ENCODE results near the gene ANXA8L1.
"Not testable (repeated sequence)": the region's sequence is repeated elsewhere in the genome, so short reads cannot be mapped to it uniquely, and the experiment has no call there.

ANXA8L1 gene

GRCh38 chr10:46398212-46398886 is 22.8 kb downstream of the ANXA8L1 start:
- not testable (repeated sequence) for DNase-seq

- DNase-seq, result not testable (repeated sequence)
These were observed 34.0 kb downstream of the ANXA8L1 start for GRCh38 chr10:46409556-46409955.

GRCh38 chr10:46411123-46411522 is 35.5 kb downstream of the ANXA8L1 start:
- DNase-seq, result not testable (repeated sequence)

GRCh38 chr10:46412665-46413064 is 37.1 kb downstream of the ANXA8L1 start:
- not testable (repeated sequence) for DNase-seq

GRCh38 chr10:46415291-46415690 is 39.7 kb downstream of the ANXA8L1 start:
- DNase-seq, result not testable (repeated sequence)

- DNase-seq, result not testable (repeated sequence)
These were observed 42.7 kb downstream of the ANXA8L1 start for GRCh38 chr10:46418283-46418682.

- not testable (repeated sequence) for DNase-seq
These were observed 44.2 kb downstream of the ANXA8L1 start for GRCh38 chr10:46419570-46420379.

- DNase-seq, result not testable (repeated sequence)
These were observed 48.0 kb downstream of the ANXA8L1 start for GRCh38 chr10:46423550-46423949.

GRCh38 chr10:46440942-46441341 is 65.4 kb downstream of the ANXA8L1 start:
- DNase-seq, result not testable (repeated sequence)

All from NCI-H2081 (cell line).